OCI-LY7 (cell line): ENCODE data around the gene CNOT4. TPM values are rescaled to one million over a fixed set of nuclear protein-coding genes. Genes with fewer than 3 reads are reported as not detected.

Source experiments
- BruUV-seq: library from RNA; stranded (reverse); fragments of 400-500 nt; replicated peaks from 2 replicates; lab custom pipeline; 2021; lab: Mats Ljungman, UMichigan
- CTCF ChIA-PET: fragments of 300-600 bp; sonication (Branson Sonifier 250); formaldehyde crosslinking; loops from one replicate; lab custom pipeline; 2022; ENCODE audit warnings: antibody characterized with exemption; ENCODE audit not compliant: unreplicated experiment; lab: Charles Lee
- POLR2A ChIA-PET: fragments of 300-600 bp; sonication (Branson Sonifier 250); formaldehyde crosslinking; loops from one replicate; lab custom pipeline; 2022; ENCODE audit warnings: antibody characterized with exemption; lab: Charles Lee
- DNase-seq: peaks from one replicate; pipeline ENCODE4 v3.0.0-alpha.2; 2015; ENCODE audit warnings: low spot score
- H2AFZ ChIP-seq: fragments of 200-600 bp; sonication (generic), shearing (Covaris generic); 2 replicates; pipeline ENCODE4 v1.6.1; 2014; ENCODE audit warnings: mild to moderate bottlenecking, antibody characterized with exemption, low read length, moderate library complexity
- H3K27ac ChIP-seq: fragments of 200-600 bp; sonication (generic); 2 replicates; pipeline ENCODE4 v1.5.1; 2014; ENCODE audit warnings: mixed run types, low read depth, mild to moderate bottlenecking, moderate library complexity, low read length, inconsistent platforms; ENCODE audit not compliant: poor library complexity, severe bottlenecking
- H3K36me3 ChIP-seq: fragments of 200-600 bp; sonication (generic); 2 replicates; pipeline ENCODE4 v1.6.1; 2014; ENCODE audit warnings: mild to moderate bottlenecking, antibody characterized with exemption, low read length, moderate library complexity, mixed read lengths; ENCODE audit not compliant: insufficient read depth
- H3K4me1 ChIP-seq: fragments of 200-600 bp; sonication (generic); 2 replicates; pipeline ENCODE4 v1.5.1; 2014; ENCODE audit warnings: mild to moderate bottlenecking, low read length; ENCODE audit not compliant: insufficient read depth, poor library complexity, severe bottlenecking
- H3K4me2 ChIP-seq: fragments of 200-600 bp; sonication (generic); 2 replicates; pipeline ENCODE4 v1.6.1; 2014; ENCODE audit warnings: mild to moderate bottlenecking, low read length
- H3K4me3 ChIP-seq: fragments of 200-600 bp; sonication (generic); 2 replicates; pipeline ENCODE4 v1.5.1; 2014; ENCODE audit warnings: mild to moderate bottlenecking, low read depth, low read length; ENCODE audit not compliant: poor library complexity, severe bottlenecking
- H3K79me2 ChIP-seq: fragments of 200-600 bp; sonication (generic); 2 replicates; pipeline ENCODE4 v1.6.1; 2016; ENCODE audit warnings: low read depth, mild to moderate bottlenecking, low read length, moderate library complexity, mixed read lengths; ENCODE audit not compliant: insufficient read depth
- H3K9me2 ChIP-seq: fragments of 200-600 bp; sonication (generic); 2 replicates; pipeline ENCODE4 v1.6.1; 2016; ENCODE audit warnings: mild to moderate bottlenecking, low read length, mixed read lengths; ENCODE audit not compliant: insufficient read depth
- H3K9me3 ChIP-seq: fragments of 200-600 bp; sonication (generic); 2 replicates; pipeline ENCODE4 v1.6.1; 2014; ENCODE audit warnings: mild to moderate bottlenecking, mixed run types, low read length, mixed read lengths
- H4K20me1 ChIP-seq: fragments of 200-600 bp; sonication (generic); 2 replicates; pipeline ENCODE4 v1.6.1; 2014; ENCODE audit warnings: mild to moderate bottlenecking, antibody characterized with exemption, low read length, moderate library complexity, mixed read lengths; ENCODE audit not compliant: insufficient read depth
- CTCF ChIP-seq: fragments of 200-600 bp; sonication (generic); conservative IDR thresholded peaks from 2 replicates; pipeline ENCODE4 v1.5.1; 2014; ENCODE audit warnings: mild to moderate bottlenecking, antibody characterized with exemption, low read length, moderate library complexity, mixed read lengths
- EZH2phosphoT487 ChIP-seq: fragments of 200-600 bp; sonication (generic); IDR thresholded peaks from 2 replicates; pipeline ENCODE4 v1.6.1; 2018; ENCODE audit warnings: low read depth, borderline replicate concordance, mild to moderate bottlenecking, mixed run types, antibody characterized with exemption, low read length, moderate library complexity, mixed read lengths
- intact Hi-C: fragments of 100-400 bp; cut with micrococcal nuclease; formaldehyde crosslinking; loops from one replicate; pipeline ENCODE4 v1.10.0; 2022; ENCODE audit not compliant: unreplicated experiment
- total RNA-seq, 2 experiments: library from RNA; depleted of rRNA in 1 of 2; stranded (reverse); fragments of >200 nt in 1 of 2; shearing (Covaris generic) in 1 of 2; gene quantifications; 2 replicates each; pipeline ENCODE4 v1.2.3, GENCODE V29; 2014 to 2022

Gene CNOT4
- total RNA-seq, 2 experiments from 2014 or later = 18.7 to 21.9 TPM

DNA sequence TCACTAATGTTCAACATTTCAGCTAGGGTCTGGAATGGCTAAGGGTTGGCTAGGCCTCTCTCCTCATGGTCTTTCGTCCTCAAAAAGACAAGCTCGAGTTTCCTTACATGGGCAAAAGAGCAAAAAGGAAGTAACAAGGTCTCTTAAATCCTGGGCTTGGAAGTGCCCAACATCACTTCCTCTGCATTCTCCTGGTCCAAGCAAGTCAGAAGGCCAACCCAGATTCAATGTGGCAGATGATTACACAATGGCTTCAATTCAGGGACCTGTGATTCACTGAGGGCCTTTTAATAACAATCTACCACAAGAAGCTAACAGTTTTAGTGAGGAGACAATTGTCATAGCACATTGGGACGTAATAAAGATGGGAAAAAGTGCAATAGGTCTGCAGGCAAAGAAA, 43.4 kb upstream of the CNOT4 start:
- intact Hi-C loops = no loop called here
- H3K27ac ChIP-seq = no peak overlapping the region

DNA sequence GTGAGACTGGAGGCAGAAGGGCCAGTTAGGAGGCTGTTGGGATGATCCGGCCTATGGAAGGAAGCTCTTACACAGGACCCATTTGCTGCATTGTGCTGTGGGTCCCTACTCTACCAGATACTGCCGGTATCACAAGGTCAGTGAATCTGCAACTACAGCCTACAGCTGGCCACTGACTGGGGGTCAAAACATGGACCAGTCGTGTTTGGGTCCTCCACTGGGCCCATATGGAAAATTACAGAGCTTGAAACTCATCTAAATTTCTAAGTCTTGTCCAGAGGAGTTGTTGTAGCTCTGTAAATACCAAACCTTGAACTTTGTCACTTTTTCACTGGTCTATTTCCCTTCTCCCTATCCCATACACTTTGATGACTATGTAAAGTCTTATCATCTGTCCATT, 42.2 kb upstream of the CNOT4 start:
- DNase-seq = no peak
- Histone ChIP-seq H3K9me3 (no peaks in the 10 kb centered on the region), H3K36me3 (no peaks in the 10 kb centered on the region), H3K4me3 (no peak overlapping the region), H2AFZ (no peak overlapping the region), H3K9me2 (no peaks in the 10 kb centered on the region), H3K27ac (no peak overlapping the region), H3K79me2 (no peaks in the 10 kb centered on the region), H3K4me2 (no peak overlapping the region), H4K20me1 (no peaks in the 10 kb centered on the region), H3K4me1 (peaks cover 22% of the 10 kb centered on the region)
- intact Hi-C loops = no loop called here
- no TSS peak for BruUV-seq
- TF ChIP-seq EZH2phosphoT487 = no peak
- TF ChIP-seq CTCF = no peak
- ChIA-PET CTCF (no interaction called here), POLR2A (interaction anchor here (0.5 to 0.8 kb wide), 2 partner anchors 51 to 430 kb away, joined by 3 read pairs; no protein-coding TSS in a partner anchor)

More for the DNA sequence above, 43.4 kb upstream of the CNOT4 start:
- no peak for DNase-seq
- Histone ChIP-seq H3K4me2 (no peak overlapping the region), H3K36me3 (no peaks in the 10 kb centered on the region), H3K79me2 (peaks cover 6% of the 10 kb centered on the region; the same call in 1 of the 2 replicates), H3K4me1 (peaks cover 25% of the 10 kb centered on the region), H3K4me3 (no peak overlapping the region), H3K9me3 (no peaks in the 10 kb centered on the region), H2AFZ (peak overlapping the region; percentile 55), H4K20me1 (no peaks in the 10 kb centered on the region), H3K9me2 (no peaks in the 10 kb centered on the region)
- ChIA-PET CTCF (no interaction called here), POLR2A (interaction anchor here (0.9 kb wide), 1 partner anchor 33 kb away, joined by 5 read pairs; no protein-coding TSS in a partner anchor)
- TF ChIP-seq EZH2phosphoT487 = no peak
- TF ChIP-seq CTCF = no peak
- no TSS peak for BruUV-seq

- H3K27ac ChIP-seq = no peak overlapping the region
- no TSS peak for BruUV-seq
- no peaks in the 10 kb centered on the region for H3K9me3 ChIP-seq
- no peaks in the 10 kb centered on the region for H3K79me2 ChIP-seq
- no peak overlapping the region for H3K4me3 ChIP-seq
- no peak overlapping the region for H3K4me2 ChIP-seq
- TF ChIP-seq CTCF (no peak), EZH2phosphoT487 (no peak)
- CTCF ChIA-PET = no interaction called here
- H2AFZ ChIP-seq = no peak overlapping the region
- H3K4me1 ChIP-seq = peaks cover 3% of the 10 kb centered on the region
- H3K9me2 ChIP-seq = no peaks in the 10 kb centered on the region
- POLR2A ChIA-PET = interaction anchor here (1.1 kb wide), 2 partner anchors 31 to 50 kb away, joined by 3 to 4 read pairs; no protein-coding TSS in a partner anchor
- intact Hi-C loops = no loop called here
- no peaks in the 10 kb centered on the region for H4K20me1 ChIP-seq
- no peaks in the 10 kb centered on the region for H3K36me3 ChIP-seq
- DNase-seq = no peak
These were observed 40.3 kb upstream of the CNOT4 start for GRCh38 chr7:135550196-135550595.
